HCT116 (cell line): ENCODE results near the gene CTXN2. TPM values are rescaled to one million over a fixed set of nuclear protein-coding genes. Genes with fewer than 3 reads are reported as not detected.

Source experiments
- ATAC-seq: fragments of 200-7000 bp; cut with Tn5 transposase; 2 replicates; pipeline ENCODE4 v1.9.1; 2020; ENCODE audit warnings: mild to moderate bottlenecking, moderate library complexity
- BruUV-seq: library from RNA; stranded (reverse); fragments of 400-500 nt; replicated peaks from 2 replicates; lab custom pipeline; 2021; lab: Mats Ljungman, UMichigan
- CTCF ChIA-PET: fragments of 300-600 bp; sonication (Branson Sonifier 250); formaldehyde crosslinking; loops from one replicate; lab custom pipeline; 2021; ENCODE audit warnings: antibody characterized with exemption; lab: Charles Lee
- POLR2A ChIA-PET: fragments of 300-600, 350-600 bp; sonication (Branson Sonifier 250); formaldehyde crosslinking; loops from one replicate; lab custom pipeline; 2021; ENCODE audit warnings: antibody characterized with exemption; lab: Charles Lee
- RAD21 ChIA-PET, 2 experiments: fragments of 300-600 bp; sonication (Branson Sonifier 250); formaldehyde crosslinking; loops; one replicate each; lab custom pipeline; 2023; ENCODE audit warnings: low total read pairs in 2 of 2; ENCODE audit not compliant: uncharacterized antibody in 2 of 2, unreplicated experiment in 2 of 2, low non-redundant PET in 1 of 2; lab: Charles Lee
- DNase-seq: peaks from one replicate; pipeline ENCODE4 v3.0.0-alpha.2; 2010; ENCODE audit warnings: low read depth, low spot score
- H2AFZ ChIP-seq: fragments of 200-600 bp; shearing (Covaris generic), sonication (generic); 2 replicates; pipeline ENCODE4 v1.6.1; 2017; ENCODE audit warnings: low read depth, mixed run types, mixed read lengths, antibody characterized with exemption, low read length; ENCODE audit not compliant: poor library complexity, severe bottlenecking
- H3K27ac ChIP-seq: 2 replicates; pipeline ENCODE4 v1.5.1; 2012; ENCODE audit warnings: low read depth, low read length
- H3K27me3 ChIP-seq: fragments of 200-600 bp; sonication (generic); 2 replicates; pipeline ENCODE4 v1.6.1; 2016; ENCODE audit warnings: mixed run types, low read length, mixed read lengths; ENCODE audit not compliant: insufficient read depth
- H3K36me3 ChIP-seq, 2 experiments: fragments of 200-500 bp in 1 of 2; fragments of 200-600 bp in 1 of 2; sonication (Bioruptor generic) in 1 of 2; sonication (generic) in 1 of 2; 2 replicates each; pipeline versions ENCODE4 v1.5.1 to v1.6.1; 2014 to 2016; ENCODE audit warnings: low read length in 2 of 2, inconsistent platforms in 1 of 2, mixed read lengths in 1 of 2, mixed run types in 1 of 2; ENCODE audit not compliant: insufficient read depth in 2 of 2, control insufficient read depth in 1 of 2
- H3K4me1 ChIP-seq, 2 experiments: fragments of 200-600 bp in 1 of 2; sonication (generic) in 1 of 2; 2 replicates each; pipeline versions ENCODE4 v1.5.1 to v1.6.1; 2012 to 2017; ENCODE audit warnings: low read length in 2 of 2, inconsistent platforms in 1 of 2, mild to moderate bottlenecking in 1 of 2, mixed read lengths in 1 of 2, mixed run types in 1 of 2, moderate library complexity in 1 of 2; ENCODE audit not compliant: insufficient read depth in 2 of 2, control insufficient read depth in 1 of 2
- H3K4me2 ChIP-seq: fragments of 200-600 bp; sonication (generic); 2 replicates; pipeline ENCODE4 v1.6.1; 2017; ENCODE audit warnings: mixed run types, low read length, mixed read lengths
- H3K4me3 ChIP-seq, 2 experiments: fragments of 200-600 bp in 1 of 2; sonication (generic) in 1 of 2; replicated peaks in 1 of 2; 2 replicates each; pipeline ENCODE4 v1.5.1; 2011 to 2016; ENCODE audit warnings: low read length in 2 of 2, control low read depth in 1 of 2, low read depth in 1 of 2, mild to moderate bottlenecking in 1 of 2, mixed read lengths in 1 of 2, mixed run types in 1 of 2
- H3K79me2 ChIP-seq: fragments of 200-600 bp; sonication (generic); 2 replicates; pipeline ENCODE4 v1.6.1; 2017; ENCODE audit warnings: mild to moderate bottlenecking, mixed run types, low read length, moderate library complexity, mixed read lengths; ENCODE audit not compliant: insufficient read depth
- H3K9ac ChIP-seq: fragments of 200-600 bp; sonication (generic); 2 replicates; pipeline ENCODE4 v1.6.1; 2016; ENCODE audit warnings: low read length, mixed read lengths
- H3K9me2 ChIP-seq: fragments of 200-600 bp; sonication (generic), shearing (Covaris generic); 2 replicates; pipeline ENCODE4 v1.6.1; 2017; ENCODE audit warnings: mixed run types, mild to moderate bottlenecking, moderate library complexity; ENCODE audit not compliant: insufficient read depth
- H3K9me3 ChIP-seq, 2 experiments: fragments of 200-500 bp in 1 of 2; fragments of 200-600 bp in 1 of 2; sonication (Bioruptor generic) in 1 of 2; sonication (generic) in 1 of 2; 2 replicates each; pipeline ENCODE4 v1.6.1; 2014 to 2017; ENCODE audit warnings: low read length in 2 of 2, mixed read lengths in 2 of 2, inconsistent platforms in 1 of 2, low read depth in 1 of 2, mild to moderate bottlenecking in 1 of 2, mixed run types in 1 of 2, moderate library complexity in 1 of 2; ENCODE audit not compliant: control insufficient read depth in 1 of 2, insufficient read depth in 1 of 2
- H4K20me1 ChIP-seq: fragments of 200-600 bp; sonication (generic), shearing (Covaris generic); 2 replicates; pipeline ENCODE4 v1.6.1; 2017; ENCODE audit warnings: mixed run types, mild to moderate bottlenecking, moderate library complexity; ENCODE audit not compliant: insufficient read depth
- ATF3 ChIP-seq: IDR thresholded peaks from 2 replicates; pipeline ENCODE4 v1.6.1; 2012
- JUND ChIP-seq: IDR thresholded peaks from 2 replicates; pipeline ENCODE4 v1.6.1; 2012
- POLR2A ChIP-seq: IDR thresholded peaks from 2 replicates; pipeline ENCODE4 v1.7.0; 2011; ENCODE audit warnings: borderline replicate concordance; ENCODE audit not compliant: insufficient read depth, insufficient read length; ENCODE audit errors: extremely low read depth
- REST ChIP-seq: IDR thresholded peaks from 2 replicates; pipeline ENCODE4 v1.6.1; 2012; ENCODE audit warnings: low read depth
- intact Hi-C: fragments of 100-400 bp; cut with micrococcal nuclease; formaldehyde crosslinking; loops from 2 replicates; pipeline ENCODE4 v1.10.0; 2022
- total RNA-seq: library from RNA; stranded (reverse); gene quantifications from one replicate; pipeline ENCODE4 v1.2.1, GENCODE V29; 2021; ENCODE audit not compliant: unreplicated experiment

CTXN2 gene
- total RNA-seq, 1 experiment from 2014 or later = not detected

GRCh38 chr15:48190932-48191573 is 412 bp upstream of the CTXN2 start:
- Histone ChIP-seq H2AFZ (no peak overlapping the region), H3K27me3 (no peaks in the 10 kb centered on the region), H4K20me1 (no peaks in the 10 kb centered on the region), H3K9me3 (no peaks in the 10 kb centered on the region), H3K9ac (no peak overlapping the region), H3K27ac (no peak overlapping the region), H3K4me3 (no peak overlapping the region), H3K36me3 (no peaks in the 10 kb centered on the region), H3K9me2 (no peaks in the 10 kb centered on the region), H3K79me2 (no peaks in the 10 kb centered on the region), H3K4me1 (no peaks in the 10 kb centered on the region), H3K4me2 (no peak overlapping the region)
- ChIA-PET POLR2A (no interaction called here), RAD21 (no interaction called here), CTCF (no interaction called here)
- intact Hi-C loops = no loop called here
- DNase-seq (no peak), ATAC-seq (no peak)
- TF ChIP-seq ATF3 (no peak), REST (peak; percentile 70)
- no TSS peak for BruUV-seq

- RAD21 ChIA-PET = no interaction called here
- no peak for DNase-seq
- no peaks in the 10 kb centered on the region for H3K27me3 ChIP-seq
- no peak overlapping the region for H3K4me2 ChIP-seq
- no peak overlapping the region for H3K9ac ChIP-seq
- H4K20me1 ChIP-seq = no peaks in the 10 kb centered on the region
- intact Hi-C loops = no loop called here
- H3K9me3 ChIP-seq = no peaks in the 10 kb centered on the region
- POLR2A ChIA-PET = no interaction called here
- H3K9me2 ChIP-seq = no peaks in the 10 kb centered on the region
- no peaks in the 10 kb centered on the region for H3K79me2 ChIP-seq
- no peak for ATAC-seq
- no TSS peak for BruUV-seq
- H2AFZ ChIP-seq = no peak overlapping the region
- CTCF ChIA-PET = no interaction called here
- no peaks in the 10 kb centered on the region for H3K36me3 ChIP-seq
- TF ChIP-seq JUND (no peak), POLR2A (no peak)
- no peak overlapping the region for H3K27ac ChIP-seq
- no peaks in the 10 kb centered on the region for H3K4me1 ChIP-seq
- H3K4me3 ChIP-seq = no peak overlapping the region
Measured at GRCh38 chr15:48202068-48202467, 10.6 kb downstream of the CTXN2 start.
